ENCODE data around the gene SDHC. TPM values are rescaled to one million over a fixed set of nuclear protein-coding genes. Genes with fewer than 3 reads are reported as not detected.

The SDHC gene
- total RNA-seq, 1 donor: 56.5 TPM

GRCh38 chr1:161274874-161275273 is 39.3 kb upstream of the SDHC start:
- DNase-seq (ENCODE audit: low read depth): no peak
- TF ChIP-seq CTCF (IDR thresholded peaks at IDR 0.05; ENCODE audit: insufficient read depth, low read length): no peak
- no peak overlapping the region for H3K4me3 ChIP-seq (ENCODE audit: low read depth, low read length)

- DNase-seq (ENCODE audit: low read depth): no peak
- H3K4me3 ChIP-seq (ENCODE audit: low read depth, low read length): no peak overlapping the region
- no peak for TF ChIP-seq CTCF (IDR thresholded peaks at IDR 0.05; ENCODE audit: insufficient read depth, low read length)
Measured at GRCh38 chr1:161282991-161283390, 31.2 kb upstream of the SDHC start.

GRCh38 chr1:161285113-161285512 is 29.1 kb upstream of the SDHC start:
- H3K4me3 ChIP-seq (ENCODE audit: low read depth, low read length): no peak overlapping the region
- no peak for TF ChIP-seq CTCF (IDR thresholded peaks at IDR 0.05; ENCODE audit: insufficient read depth, low read length)
- DNase-seq (ENCODE audit: low read depth): no peak

GRCh38 chr1:161285521-161285920 is 28.7 kb upstream of the SDHC start:
- H3K4me3 ChIP-seq (ENCODE audit: low read depth, low read length): no peak overlapping the region
- TF ChIP-seq CTCF (IDR thresholded peaks at IDR 0.05; ENCODE audit: insufficient read depth, low read length): no peak
- DNase-seq (ENCODE audit: low read depth): no peak

- DNase-seq (ENCODE audit: low read depth): no peak
- H3K4me3 ChIP-seq (ENCODE audit: low read depth, low read length): no peak overlapping the region
- TF ChIP-seq CTCF (IDR thresholded peaks at IDR 0.05; ENCODE audit: insufficient read depth, low read length): no peak
Measured at GRCh38 chr1:161287482-161288054, 26.6 kb upstream of the SDHC start.

- no peak overlapping the region for H3K4me3 ChIP-seq (ENCODE audit: low read depth, low read length)
- no peak for TF ChIP-seq CTCF (IDR thresholded peaks at IDR 0.05; ENCODE audit: insufficient read depth, low read length)
- DNase-seq (ENCODE audit: low read depth): no peak
Measured at GRCh38 chr1:161290779-161291178, 23.4 kb upstream of the SDHC start.

GRCh38 chr1:161297415-161297814 is 16.8 kb upstream of the SDHC start:
- TF ChIP-seq CTCF (IDR thresholded peaks at IDR 0.05; ENCODE audit: insufficient read depth, low read length): no peak
- no peak for DNase-seq (ENCODE audit: low read depth)

More at GRCh38 chr1:161297415-161297814, 16.8 kb upstream of the SDHC start:
- no peak overlapping the region for H3K4me3 ChIP-seq (ENCODE audit: low read depth, low read length)

Data from fibroblast of the aortic adventitia (primary cell).